HAP-1 (cell line): Measurements from ENCODE around the gene ALKBH3.
A peak's percentile ranks its signal among the peaks of the same experiment; 100 is the strongest.

ENCODE experiments used
- DNase-seq, 2 experiments: peaks; one replicate each; pipeline ENCODE4 v3.0.0-alpha.2; 2016 to 2020; ENCODE audit warnings: low spot score in 2 of 2
- H3K27me3 ChIP-seq: fragments of 250-450 bp; sonication (Bioruptor Pico); 2 replicates; pipeline ENCODE4 v1.5.1; 2020; ENCODE audit warnings: low read depth, mild to moderate bottlenecking, moderate library complexity
- H3K36me3 ChIP-seq: fragments of 250-450 bp; sonication (Bioruptor Pico); replicated peaks from 2 replicates; pipeline ENCODE4 v1.5.1; 2020; ENCODE audit warnings: mild to moderate bottlenecking
- H3K4me1 ChIP-seq: fragments of 250-450 bp; sonication (Bioruptor Pico); 2 replicates; pipeline ENCODE4 v1.5.1; 2020; ENCODE audit warnings: mild to moderate bottlenecking
- H3K4me3 ChIP-seq: fragments of 250-450 bp; sonication (Bioruptor Pico); 2 replicates; pipeline ENCODE4 v1.5.1; 2020; ENCODE audit warnings: mild to moderate bottlenecking, moderate library complexity
- H3K9me3 ChIP-seq: fragments of 250-450 bp; sonication (Bioruptor Pico); 2 replicates; pipeline ENCODE4 v1.5.1; 2020; ENCODE audit warnings: mild to moderate bottlenecking, moderate library complexity
- in situ Hi-C: fragments of 300-500 bp; cut with MboI; formaldehyde crosslinking; loops from 3 replicates; pipeline ENCODE4 v1.14.3; 2020; ENCODE audit warnings: low sequenced_read_pairs, inconsistent platforms, mixed read lengths

Gene ALKBH3

DNA sequence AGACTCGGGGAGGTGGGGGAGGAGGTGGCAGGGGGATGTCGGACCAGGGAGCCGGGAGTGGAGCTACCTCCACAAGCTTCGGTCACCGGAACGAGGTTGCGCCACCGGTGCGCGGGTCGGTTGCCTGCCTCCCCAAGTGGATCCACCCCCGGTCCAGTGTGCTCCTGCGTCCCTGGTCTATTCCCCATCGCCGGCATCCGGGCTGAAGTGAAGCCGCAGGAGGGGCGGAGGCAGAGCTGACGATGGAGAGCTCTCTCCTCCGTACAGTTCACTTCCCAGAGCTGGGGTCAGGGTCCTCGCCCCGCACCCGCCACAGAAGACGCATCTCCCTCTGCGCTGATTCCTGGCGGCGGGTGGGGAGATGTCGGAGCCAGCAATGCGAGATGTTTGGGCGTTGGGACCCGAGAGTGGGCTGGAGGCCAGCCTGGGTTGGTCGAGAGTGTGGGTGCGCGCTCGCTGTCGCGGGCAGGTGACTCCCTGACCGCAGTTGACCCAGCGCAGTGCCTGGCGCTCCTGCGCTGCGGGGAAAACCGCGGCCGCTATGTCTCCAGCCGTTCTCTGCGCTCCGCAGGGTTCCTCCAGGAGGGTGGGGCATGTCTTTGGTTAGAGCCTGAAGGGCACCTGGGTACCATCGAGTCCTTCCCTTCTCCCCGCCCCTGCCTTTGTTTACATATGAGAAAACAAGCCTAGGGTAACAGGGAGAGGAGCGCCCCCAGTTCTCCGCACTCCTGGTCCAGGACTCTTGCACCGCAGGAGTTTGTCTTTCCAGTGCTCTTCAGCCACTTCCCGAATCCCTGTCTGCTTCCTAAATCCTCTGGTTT is 63.5 kb downstream of the ALKBH3 start:
- H3K36me3 ChIP-seq = no peaks in the 10 kb centered on the region
- H3K9me3 ChIP-seq = no peaks in the 10 kb centered on the region
- no peaks in the 10 kb centered on the region for H3K4me1 ChIP-seq
- peaks cover 34% of the 10 kb centered on the region for H3K27me3 ChIP-seq
- peak overlapping the region; percentile 35 for H3K4me3 ChIP-seq
- in situ Hi-C loops = no loop called here
- DNase-seq = no peak

DNA sequence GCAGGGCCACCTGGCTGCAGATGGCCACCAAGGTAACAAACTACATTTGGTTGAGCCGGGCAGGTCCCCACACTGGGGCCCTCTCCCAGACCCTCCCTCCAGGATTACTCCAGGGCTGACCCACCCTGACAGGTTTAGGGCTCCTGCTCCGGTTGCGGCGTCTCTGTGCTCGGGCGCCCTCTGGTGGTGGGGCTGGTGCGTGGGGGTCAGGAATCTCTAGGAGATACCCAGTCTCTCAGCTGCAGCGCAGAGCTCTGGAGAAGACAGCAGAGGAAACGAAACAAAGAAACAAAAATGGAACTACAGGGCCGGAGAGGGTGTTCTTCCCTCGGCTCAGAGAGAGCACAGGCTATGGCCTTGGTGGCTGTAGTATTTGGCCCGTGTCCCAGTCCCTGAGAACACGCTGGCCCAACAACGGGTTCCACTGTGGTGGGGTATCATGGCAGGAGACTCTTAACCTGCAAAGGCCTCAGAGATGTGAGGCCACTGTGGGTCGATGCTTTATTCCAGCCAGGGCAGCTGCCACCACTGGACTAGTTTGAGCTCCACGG is 64.2 kb downstream of the ALKBH3 start:
- Histone ChIP-seq H3K4me1 (no peaks in the 10 kb centered on the region), H3K27me3 (peaks cover 34% of the 10 kb centered on the region), H3K4me3 (no peak overlapping the region), H3K9me3 (no peaks in the 10 kb centered on the region), H3K36me3 (no peaks in the 10 kb centered on the region)
- in situ Hi-C loops = no loop called here
- DNase-seq = peak in 1 of 2 experiments; percentile 82

DNA sequence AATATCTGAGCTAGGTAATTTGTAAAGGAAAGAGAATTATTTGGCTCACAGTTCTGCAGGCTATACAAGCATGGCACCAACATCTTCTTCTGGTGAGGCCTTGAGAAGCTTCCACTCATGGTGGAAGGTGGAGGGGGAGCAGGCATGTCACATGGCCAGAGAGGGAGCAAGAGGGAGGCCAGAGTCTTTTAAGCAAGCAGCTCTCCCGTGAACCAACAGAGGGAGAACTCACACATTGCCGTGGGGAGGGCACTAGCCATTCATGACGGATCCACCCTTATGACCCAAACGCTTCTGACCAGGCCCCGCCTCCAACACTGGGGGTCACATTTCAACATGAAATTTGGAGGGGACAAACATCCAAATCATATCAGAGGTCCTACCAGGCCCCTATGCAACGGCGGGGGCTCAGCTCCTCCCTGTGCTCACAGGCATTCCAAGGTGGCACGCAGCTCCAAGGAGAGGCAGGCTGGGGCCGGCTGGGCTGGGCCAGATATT is 66.4 kb downstream of the ALKBH3 start:
- DNase-seq = no peak
- Histone ChIP-seq H3K27me3 (peaks cover 27% of the 10 kb centered on the region), H3K4me3 (no peak overlapping the region), H3K36me3 (no peaks in the 10 kb centered on the region), H3K4me1 (no peaks in the 10 kb centered on the region), H3K9me3 (no peaks in the 10 kb centered on the region)
- in situ Hi-C loops = no loop called here

DNA sequence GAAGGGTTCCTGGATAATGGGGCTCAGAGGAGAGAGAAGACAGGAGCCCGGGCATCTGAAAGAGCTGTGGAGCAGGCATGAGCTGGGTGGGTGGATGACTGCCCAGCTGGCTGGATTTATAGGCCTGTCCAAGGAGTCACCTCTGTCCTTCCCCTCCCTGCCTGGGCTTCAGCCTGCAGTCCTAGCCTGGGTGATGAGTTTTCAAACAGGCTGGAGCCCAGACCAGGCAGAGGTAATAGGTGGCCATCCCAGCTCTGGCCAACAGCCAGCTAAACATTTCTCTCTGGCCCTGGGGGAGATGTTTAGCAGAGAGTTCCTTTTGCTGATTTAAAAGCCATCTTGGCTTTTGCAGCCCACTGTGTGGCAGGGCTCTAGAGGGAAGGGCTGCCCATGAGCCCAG is 67.2 kb downstream of the ALKBH3 start:
- no peak for DNase-seq
- Histone ChIP-seq H3K9me3 (no peaks in the 10 kb centered on the region), H3K4me3 (no peak overlapping the region), H3K36me3 (no peaks in the 10 kb centered on the region), H3K4me1 (no peaks in the 10 kb centered on the region), H3K27me3 (peaks cover 24% of the 10 kb centered on the region)
- in situ Hi-C loops = no loop called here

DNA sequence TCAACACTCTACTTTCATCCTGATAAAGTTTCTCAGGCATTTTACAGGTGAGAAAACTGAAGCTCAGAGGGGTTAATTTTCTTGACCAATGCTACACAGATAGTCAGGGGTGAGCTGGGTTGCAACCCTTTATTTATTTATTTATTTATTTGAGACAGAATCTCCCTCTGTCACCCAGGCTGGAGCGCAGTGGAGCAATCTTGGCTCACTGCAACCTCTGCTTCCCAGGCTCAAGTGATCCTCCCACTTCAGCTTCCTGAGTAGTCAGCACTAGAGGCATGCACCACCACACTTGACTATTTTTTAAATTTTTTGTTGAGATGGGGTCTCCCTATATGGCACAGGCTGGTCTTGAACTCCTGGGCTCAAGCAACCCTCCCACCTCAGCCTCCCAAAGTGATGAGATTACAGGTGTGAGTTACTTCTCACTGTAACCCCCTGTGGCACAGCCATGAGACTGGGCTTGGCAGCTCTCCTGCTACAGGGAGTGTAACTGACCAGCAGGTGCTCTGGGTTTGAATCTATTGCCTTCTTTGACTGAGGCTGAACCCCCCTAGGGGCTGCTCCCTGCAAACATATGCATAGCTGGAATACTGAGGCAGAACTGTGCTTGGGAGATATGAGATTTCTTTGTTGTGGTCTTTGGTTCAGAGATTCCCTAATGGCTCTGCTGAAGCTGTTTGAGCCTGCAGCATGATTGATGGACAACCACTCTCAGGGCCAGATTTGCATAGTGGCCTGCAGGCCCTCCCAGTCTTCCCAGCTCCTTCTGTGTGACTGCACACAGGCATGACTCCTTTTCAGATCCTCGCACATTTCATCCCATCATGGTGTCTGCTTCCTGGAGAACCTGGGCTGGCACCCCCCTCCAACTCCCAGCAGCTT is 68.0 kb downstream of the ALKBH3 start:
- in situ Hi-C loops = no loop called here
- Histone ChIP-seq H3K36me3 (no peaks in the 10 kb centered on the region), H3K9me3 (no peaks in the 10 kb centered on the region), H3K4me1 (no peaks in the 10 kb centered on the region), H3K4me3 (no peak overlapping the region), H3K27me3 (peaks cover 16% of the 10 kb centered on the region)
- no peak for DNase-seq

DNA sequence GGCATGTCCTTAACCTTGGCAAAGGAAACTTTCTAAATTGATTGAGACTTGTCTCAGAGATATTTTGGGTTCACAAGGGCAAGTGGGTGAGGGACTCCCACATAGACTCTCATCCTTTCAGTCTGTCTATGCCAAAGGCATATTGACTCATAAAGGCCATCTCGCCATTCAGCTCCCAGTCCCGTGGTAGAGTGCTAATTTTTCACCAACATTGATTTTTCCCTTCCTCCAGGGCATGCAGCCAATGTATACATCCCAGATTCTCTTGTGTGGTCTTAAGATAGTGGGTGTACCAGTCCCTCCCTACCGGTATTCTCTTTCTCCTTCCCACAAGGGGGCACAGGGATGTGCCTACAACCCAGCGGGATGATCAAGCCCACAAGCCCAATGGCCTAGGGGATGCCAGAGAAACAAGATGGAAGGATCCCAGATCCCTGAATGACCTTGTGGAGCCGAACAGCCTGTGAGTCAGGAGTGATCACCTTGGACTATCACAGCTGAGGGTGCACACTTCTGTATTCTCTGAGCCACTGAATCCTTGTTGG is 69.8 kb downstream of the ALKBH3 start:
- in situ Hi-C loops = no loop called here
- Histone ChIP-seq H3K4me3 (no peak overlapping the region), H3K9me3 (no peaks in the 10 kb centered on the region), H3K4me1 (no peaks in the 10 kb centered on the region), H3K36me3 (no peaks in the 10 kb centered on the region), H3K27me3 (no peaks in the 10 kb centered on the region)
- no peak for DNase-seq

DNA sequence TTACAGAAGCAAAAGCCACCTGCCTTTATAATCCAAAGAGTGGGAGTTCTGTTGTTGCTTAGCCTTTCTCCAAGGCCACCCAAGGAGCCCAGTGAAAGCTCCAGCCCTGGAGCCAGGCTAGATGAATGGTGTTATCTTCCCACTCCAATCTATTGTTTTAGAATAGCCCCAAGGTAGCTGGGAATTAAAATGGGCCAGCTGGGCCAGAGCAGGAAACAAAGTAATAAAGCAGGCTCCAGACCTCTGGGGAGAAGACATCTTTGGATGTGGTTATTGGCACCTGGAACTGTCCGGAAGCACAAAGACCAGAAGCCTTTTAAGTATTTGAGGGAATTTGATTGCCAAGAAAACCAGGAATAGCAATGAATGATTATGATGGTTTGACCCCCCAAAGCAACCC is 70.6 kb downstream of the ALKBH3 start:
- no peak for DNase-seq
- H3K36me3 ChIP-seq = no peaks in the 10 kb centered on the region
- in situ Hi-C loops = no loop called here
- no peaks in the 10 kb centered on the region; the same call in 1 of the 2 replicates for H3K27me3 ChIP-seq
- no peaks in the 10 kb centered on the region for H3K9me3 ChIP-seq
- H3K4me1 ChIP-seq = no peaks in the 10 kb centered on the region
- no peak overlapping the region for H3K4me3 ChIP-seq

DNA sequence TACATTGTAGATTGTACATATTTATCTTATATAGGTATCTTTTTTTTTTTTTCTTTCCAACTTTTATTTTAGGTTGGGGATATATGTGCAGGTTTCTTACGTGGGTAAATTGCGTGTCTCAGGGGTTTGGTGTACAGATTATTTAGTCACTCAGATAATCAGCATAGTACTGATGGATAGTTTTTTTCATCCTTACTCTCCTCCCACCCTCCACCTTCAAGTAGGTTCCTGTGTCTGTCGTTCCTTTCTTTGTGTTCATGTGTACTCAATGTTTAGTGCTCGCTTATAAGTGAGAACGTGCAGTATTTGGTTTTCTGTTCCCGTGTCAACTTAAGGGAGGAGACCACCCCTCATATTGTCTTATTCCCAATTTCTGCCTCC is 71.4 kb downstream of the ALKBH3 start:
- Histone ChIP-seq H3K27me3 (no peaks in the 10 kb centered on the region; the same call in 1 of the 2 replicates), H3K9me3 (no peaks in the 10 kb centered on the region), H3K36me3 (no peaks in the 10 kb centered on the region), H3K4me1 (no peaks in the 10 kb centered on the region), H3K4me3 (no peak overlapping the region)
- DNase-seq = no peak
- in situ Hi-C loops = no loop called here

DNA sequence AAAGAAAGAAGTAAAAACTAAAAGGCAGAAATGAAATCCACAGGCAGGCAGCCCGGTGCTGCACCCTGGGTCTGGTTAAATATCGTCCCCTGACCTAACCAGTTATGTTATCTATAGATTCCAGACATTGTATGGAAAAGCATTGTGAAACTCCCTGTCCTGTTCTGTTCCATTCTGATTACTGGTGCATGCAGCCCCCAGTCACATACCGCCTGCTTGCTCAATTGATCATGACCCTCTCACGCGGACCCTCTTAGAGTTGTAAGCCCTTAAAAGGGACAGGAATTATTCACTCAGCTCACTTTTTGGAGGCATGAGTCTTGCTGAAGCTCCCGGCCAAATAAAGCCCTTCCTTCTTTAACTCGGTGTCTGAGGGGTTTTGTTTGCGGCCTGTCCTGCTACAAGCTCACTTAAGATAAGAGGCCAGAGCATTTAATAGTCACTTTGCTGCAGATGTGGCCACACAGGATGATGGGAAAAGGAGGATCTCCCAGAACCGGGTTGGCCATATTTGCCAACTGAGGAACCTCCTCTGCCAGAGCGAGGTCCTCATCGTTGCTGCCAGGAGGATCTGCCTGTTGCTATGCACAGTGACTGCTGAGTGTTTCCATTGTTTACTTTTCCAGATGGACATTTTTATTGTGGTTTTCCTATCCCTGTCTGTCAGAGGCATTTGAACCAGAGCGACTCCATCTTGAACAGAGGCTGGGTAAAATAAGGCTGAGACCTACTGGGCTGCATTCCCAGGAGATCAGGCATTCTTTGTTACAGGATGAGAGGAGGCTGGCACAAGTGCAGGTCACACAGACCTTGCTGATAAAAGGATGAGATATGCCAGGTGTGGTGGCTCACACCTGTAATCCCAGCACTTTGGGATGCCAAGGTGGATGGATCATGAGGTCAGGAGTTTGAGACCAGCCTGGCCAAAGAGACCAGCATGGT is 72.0 kb downstream of the ALKBH3 start:
- H3K9me3 ChIP-seq = no peaks in the 10 kb centered on the region
- no peaks in the 10 kb centered on the region for H3K4me1 ChIP-seq
- DNase-seq = no peak
- no peak overlapping the region for H3K4me3 ChIP-seq
- in situ Hi-C loops = no loop called here
- no peaks in the 10 kb centered on the region; the same call in 1 of the 2 replicates for H3K27me3 ChIP-seq
- H3K36me3 ChIP-seq = no peaks in the 10 kb centered on the region

DNA sequence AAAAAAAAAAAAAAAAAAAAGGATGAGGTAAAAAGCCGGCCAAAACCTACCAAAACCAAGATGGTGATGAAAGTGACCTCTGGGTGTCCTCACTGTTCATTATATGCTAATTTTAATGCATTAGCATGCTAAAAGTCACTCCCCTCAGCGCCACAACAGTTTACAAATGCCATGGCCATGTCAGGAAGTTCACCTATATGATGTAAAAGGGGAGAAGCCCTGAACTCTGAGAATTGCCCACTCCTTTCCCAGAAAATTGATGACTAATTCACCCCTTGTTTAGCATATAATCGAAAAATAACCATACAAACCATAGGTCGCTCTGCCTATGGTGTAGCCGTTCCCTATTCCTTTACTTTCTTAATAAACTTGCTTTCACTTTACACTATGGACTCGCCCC is 72.9 kb downstream of the ALKBH3 start:
- in situ Hi-C loops = no loop called here
- Histone ChIP-seq H3K9me3 (no peaks in the 10 kb centered on the region), H3K4me1 (no peaks in the 10 kb centered on the region)

DNA sequence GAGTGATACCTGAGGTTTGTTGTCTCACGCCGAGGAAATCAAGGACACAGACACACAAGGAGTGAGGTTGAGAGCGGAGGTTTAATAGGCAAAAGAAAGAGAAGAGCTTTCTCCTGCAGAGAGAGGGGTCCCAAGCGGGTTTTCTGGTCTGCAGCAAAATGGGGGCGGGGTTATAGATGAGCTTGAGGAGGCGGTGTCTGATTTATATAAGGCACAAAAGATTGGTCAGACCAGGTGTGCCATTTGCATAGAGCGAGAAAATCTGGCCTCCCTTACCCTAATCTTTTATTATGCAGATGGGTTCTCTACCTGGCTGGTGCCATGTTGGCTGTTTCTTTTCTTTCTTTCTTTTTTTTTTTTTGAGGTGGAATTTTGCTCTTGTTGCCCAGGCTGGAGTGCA is 73.6 kb downstream of the ALKBH3 start:
- DNase-seq = no peak
- Histone ChIP-seq H3K27me3 (no peaks in the 10 kb centered on the region; the same call in 1 of the 2 replicates), H3K36me3 (no peaks in the 10 kb centered on the region), H3K4me1 (no peaks in the 10 kb centered on the region), H3K4me3 (no peak overlapping the region), H3K9me3 (no peaks in the 10 kb centered on the region)
- in situ Hi-C loops = no loop called here

More for the DNA sequence above, 72.9 kb downstream of the ALKBH3 start:
- DNase-seq = no peak
- H3K27me3 ChIP-seq = no peaks in the 10 kb centered on the region; the same call in 1 of the 2 replicates
- H3K4me3 ChIP-seq = no peak overlapping the region
- H3K36me3 ChIP-seq = no peaks in the 10 kb centered on the region

DNA sequence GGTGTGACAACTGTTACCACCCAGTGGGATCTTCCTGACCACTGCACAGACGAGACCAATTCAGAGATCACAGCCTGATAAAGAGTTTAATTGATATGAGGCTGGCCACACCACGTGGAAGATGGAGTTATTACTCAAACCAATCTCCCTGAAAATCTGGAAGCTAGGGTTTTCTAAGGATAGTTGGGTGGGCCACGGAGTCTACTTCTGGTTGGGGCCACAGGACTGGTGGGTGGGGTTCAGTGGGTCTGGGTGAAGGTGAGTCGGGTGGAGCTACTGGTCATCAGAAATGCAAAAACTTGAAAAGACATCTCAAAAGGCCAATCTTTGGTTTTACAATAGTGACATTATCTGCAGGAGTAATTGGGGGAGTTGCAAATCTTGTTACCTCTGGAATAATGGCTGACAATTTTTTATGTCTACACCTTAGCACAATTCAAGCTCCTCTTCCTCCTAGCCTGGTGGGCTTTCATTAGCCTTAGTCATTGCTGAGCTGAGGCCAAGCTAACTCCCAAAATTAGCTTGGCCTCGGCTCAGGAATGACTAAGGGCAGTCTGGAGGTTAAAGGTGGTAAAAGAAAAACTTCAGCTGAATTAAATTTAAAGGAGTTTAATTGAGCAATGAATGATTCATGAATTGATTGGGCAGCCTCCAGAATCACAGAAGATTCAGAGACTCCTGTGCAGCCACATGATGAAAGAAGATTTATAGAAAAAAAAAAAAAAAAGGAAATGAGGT is 74.9 kb downstream of the ALKBH3 start:
- Histone ChIP-seq H3K4me3 (no peak overlapping the region), H3K36me3 (no peaks in the 10 kb centered on the region), H3K4me1 (no peaks in the 10 kb centered on the region), H3K27me3 (no peaks in the 10 kb centered on the region; the same call in 1 of the 2 replicates), H3K9me3 (no peaks in the 10 kb centered on the region)
- DNase-seq = no peak
- in situ Hi-C loops = no loop called here
